Head of caudate nucleus (tissue), 42 donors: ENCODE results near the gene GRB10.
"Not testable (repeated sequence)": the region's sequence is repeated elsewhere in the genome, so short reads cannot be mapped to it uniquely, and the experiment has no call there.

Experiments used
- DNase-seq, 42 donors: peaks; one replicate each; pipeline versions ENCODE4 v3.0.0 to v3.0.0-alpha.2; 2020 to 2021; ENCODE audit warnings: mixed read lengths in 7 of 42
- intact Hi-C: fragments of 100-400 bp; cut with DNase I; formaldehyde crosslinking; loops from one replicate; pipeline ENCODE4 v1.15.0; 2022

The GRB10 gene

DNA sequence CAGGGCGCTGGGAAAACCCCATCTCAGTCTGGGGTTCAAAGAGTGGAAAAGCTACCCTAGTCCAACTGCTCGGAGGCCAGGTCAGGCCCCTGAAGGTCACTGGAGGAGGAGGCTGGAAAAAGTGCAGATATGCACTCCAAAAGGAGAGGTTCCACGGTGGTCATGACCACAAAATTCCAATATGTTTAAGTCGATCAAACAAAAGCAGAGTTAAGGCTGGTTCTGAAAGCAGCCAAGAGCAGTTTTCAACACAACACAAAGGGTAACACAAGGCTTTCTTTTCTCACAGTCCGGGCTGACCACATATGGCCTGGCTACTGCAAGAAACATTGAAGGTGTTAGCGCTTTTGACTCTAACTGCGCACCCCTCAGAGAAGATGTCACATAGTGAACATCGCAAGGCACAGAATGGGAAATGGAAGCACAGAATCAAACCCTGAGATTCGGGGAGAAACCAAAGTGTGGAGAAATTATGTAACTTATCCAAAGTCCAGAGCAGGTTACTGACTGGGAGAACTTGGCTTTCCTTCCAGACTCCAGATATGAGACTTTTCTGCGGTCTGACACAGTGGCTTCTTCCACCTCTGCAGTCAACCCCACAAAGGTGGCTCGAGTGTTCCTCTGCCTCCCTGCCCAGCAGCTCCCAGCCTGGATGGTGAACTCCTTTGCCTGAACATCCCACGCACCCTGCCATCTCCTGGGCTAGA, 1.3 kb upstream of the GRB10 start:
- intact Hi-C loops: loop anchor here (10.0 kb wide), 2 partner anchors 281 to 351 kb away; no protein-coding TSS in a partner anchor
- no peak for DNase-seq

DNA sequence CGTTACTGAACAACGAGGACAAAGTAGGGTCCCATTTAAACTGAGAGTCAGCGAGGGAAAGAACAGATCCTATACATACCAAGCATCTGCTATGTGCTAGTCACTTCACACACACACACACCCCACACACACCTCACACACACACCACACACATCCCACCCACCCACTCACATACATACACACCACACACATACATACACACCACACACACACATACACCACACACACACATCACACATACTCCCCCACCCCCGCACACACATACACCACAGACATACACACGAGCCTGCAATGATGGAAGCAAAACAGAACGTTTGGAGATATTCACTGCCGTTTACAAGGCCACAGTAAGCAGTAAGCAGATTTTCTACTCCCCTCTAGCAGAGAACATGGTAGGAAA, 607 bp upstream of the GRB10 start:
- intact Hi-C loops: loop anchor here (10.0 kb wide), 2 partner anchors 281 to 351 kb away; no protein-coding TSS in a partner anchor
- no peak for DNase-seq

DNA sequence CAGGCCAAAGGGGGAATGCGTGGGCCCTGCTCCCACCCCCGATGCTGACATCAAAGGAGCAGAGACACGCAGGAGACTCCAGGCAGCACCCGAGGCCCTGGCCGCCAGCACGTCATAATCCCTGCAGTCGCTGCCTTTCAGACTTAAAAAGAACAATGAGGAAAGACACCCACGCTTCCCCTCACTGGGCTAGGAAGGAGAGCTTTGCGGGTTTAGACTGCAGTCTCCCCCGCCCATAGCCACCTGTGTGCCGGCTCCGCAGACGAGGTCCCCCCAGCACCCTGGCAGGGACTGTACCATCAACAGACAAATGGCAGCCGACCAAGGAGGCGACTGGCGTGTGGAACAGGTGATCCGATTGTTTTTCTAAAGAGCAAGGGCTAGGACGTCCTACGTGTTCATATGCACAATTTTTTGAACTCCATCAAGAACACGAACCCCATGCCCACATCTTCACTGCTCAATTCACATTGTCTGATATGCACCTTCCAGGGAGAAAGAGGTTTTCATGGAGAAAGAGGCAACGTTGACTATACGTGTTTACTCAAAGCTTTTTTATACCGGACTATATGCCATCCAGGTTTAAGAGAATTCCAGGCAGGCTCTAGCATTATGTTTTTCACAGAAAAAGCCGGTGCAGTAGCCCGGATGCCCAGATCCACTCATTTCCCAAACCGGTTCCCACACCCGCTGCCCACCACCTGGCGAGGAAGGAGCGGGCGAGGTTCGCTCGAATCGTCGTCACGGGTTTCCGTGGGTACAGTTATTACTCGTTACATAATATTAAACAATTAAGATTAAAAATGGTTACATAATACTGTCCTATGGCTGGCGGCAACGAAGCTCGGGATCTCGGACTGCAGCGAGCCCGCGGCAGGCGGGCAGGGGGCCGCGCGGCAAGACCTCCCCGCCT, 1.1 kb downstream of the GRB10 start:
- peak in 41 of 42 donors; percentile 19 to 84 (median 53) for DNase-seq
- intact Hi-C loops: loop anchor here (10.0 kb wide), 2 partner anchors 283 to 353 kb away; no protein-coding TSS in a partner anchor

DNA sequence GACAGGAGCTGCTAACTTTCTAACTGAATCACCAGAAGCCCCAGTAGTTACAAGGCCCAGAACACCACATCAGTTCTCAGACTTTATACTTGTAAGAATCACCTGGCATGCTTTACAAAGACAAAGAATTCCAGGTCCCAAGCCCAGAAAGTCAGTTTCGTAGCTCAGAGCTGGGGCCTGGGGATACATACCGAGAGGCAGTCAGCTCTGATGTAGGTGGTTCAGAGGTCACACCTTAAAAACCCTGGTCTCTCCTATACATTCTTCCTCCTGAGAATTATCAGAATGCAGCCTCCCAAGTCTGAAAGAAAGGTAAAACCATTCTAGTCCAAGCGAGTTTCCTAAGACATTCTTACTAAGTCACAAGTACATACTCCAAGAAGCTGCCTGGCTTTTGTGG, 2.3 kb downstream of the GRB10 start:
- no peak for DNase-seq
- intact Hi-C loops: loop anchor here (10.0 kb wide), 2 partner anchors 284 to 354 kb away; no protein-coding TSS in a partner anchor

DNA sequence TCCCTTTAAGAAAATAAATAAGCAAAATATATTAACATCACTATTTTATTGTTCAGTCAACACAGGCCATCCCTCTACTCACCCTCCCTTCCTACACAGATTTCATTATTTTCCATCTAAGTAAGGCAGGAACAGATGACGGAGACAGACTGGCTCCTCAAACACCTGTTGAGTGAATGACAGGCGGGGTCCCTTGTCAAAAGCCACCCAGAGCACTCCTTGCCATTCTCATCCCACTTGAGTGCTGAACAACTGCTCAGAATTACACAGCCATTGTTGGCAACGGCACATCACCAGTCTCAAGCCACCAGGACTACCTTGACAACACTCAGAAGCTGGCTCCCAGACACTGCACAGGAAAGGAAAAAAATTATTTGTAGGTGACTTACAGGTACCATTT, 3.3 kb downstream of the GRB10 start:
- DNase-seq: no peak
- intact Hi-C loops: no loop called here

DNA sequence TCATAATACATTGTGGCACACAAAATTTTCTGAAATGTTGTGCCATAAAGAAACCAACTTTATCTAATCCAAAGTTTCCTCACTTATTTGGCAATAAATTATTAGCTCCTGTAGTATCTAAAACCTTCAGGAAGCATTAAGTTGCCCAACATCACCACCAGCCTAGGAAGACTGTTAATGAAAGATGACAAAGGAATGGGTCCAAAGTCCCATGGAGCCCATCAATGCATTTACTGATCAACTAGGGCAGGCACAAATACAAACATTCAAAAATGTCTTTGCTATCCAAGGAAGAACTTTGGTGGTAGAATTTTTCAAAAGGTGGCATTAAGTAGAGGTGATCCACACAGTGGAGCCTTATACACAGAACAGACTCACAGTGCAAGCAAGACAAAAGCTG, 4.5 kb downstream of the GRB10 start:
- intact Hi-C loops: no loop called here

DNA sequence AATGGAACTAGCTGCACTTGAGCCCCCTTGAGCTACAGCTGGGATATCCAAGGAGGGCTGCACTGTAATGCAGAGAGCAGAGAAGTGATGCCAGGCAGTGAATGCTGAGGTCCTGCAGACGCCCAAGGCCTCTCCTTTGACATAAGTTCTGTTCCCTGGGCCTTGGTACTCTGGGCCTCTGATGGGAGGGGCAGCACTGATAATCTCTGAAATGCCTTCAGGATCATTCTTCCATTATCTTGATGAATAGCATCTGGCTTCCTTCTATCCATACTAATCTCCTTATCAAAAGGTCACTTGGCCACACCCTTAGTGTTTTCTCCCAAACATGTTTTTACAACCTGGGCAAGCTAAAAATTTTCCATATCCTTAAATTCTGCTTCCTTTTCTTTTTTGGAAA, 6.9 kb downstream of the GRB10 start:
- intact Hi-C loops: no loop called here
- DNase-seq: no peak

More for the DNA sequence above, 4.5 kb downstream of the GRB10 start:
- DNase-seq: no peak

DNA sequence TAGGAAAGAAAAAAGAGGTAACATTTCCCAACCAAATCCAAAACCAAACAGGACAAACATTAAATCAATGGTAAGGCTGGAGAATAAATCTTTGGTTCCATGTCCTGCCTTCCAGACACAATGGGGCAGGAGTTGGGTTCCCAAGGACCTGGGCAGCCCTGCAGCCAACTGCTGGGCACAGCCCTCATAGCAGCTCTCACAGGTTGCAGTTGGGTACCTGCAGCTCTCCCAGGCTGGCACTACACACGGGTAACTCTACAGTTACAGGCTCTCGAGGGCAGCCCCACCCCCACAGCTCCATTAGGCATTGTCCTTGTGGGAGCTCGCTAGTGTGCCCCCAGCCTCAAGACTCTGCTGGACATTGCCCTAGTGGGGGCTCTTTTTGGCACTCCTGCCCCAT, 7.5 kb downstream of the GRB10 start:
- intact Hi-C loops: no loop called here
- DNase-seq: no peak

DNA sequence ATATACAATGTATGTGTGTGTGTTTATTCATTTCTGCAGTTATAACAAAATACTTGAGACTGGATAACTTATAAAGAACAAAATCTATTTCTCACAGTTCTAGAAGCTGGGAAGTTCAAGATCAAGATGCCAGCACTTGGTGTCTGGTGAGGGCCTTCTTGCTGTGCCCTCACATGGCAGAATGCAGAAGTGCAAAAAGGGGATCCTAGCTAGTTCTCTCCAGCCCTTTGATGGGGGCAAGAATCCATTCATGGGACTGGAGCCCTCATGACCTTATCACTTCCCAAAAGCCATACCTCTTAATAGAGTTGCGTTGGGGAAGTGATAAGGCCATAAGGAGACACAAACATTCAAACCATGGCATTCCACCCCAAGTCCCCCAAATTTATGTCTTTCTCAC, 8.4 kb downstream of the GRB10 start:
- DNase-seq: no peak
- intact Hi-C loops: no loop called here

DNA sequence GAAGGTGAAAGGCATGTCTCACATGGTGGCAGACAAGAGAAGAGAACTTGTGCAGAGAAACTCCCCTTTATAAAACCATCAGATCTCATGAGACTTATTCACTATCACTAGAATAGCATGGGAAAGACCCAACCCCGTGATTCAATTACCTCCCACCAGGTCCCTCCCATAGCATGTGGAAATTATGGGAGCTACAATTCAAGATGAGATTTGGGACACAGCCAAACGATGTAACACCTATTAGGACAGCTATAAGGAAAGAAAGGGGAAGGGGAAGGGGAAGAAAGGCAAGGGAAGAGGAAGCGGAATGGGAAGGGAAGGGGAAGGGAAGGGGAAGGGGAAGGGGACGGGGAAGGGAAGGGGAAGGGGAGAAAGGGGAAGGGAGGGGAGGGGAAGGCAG, 9.6 kb downstream of the GRB10 start:
- intact Hi-C loops, DNase-seq: not testable (repeated sequence)

DNA sequence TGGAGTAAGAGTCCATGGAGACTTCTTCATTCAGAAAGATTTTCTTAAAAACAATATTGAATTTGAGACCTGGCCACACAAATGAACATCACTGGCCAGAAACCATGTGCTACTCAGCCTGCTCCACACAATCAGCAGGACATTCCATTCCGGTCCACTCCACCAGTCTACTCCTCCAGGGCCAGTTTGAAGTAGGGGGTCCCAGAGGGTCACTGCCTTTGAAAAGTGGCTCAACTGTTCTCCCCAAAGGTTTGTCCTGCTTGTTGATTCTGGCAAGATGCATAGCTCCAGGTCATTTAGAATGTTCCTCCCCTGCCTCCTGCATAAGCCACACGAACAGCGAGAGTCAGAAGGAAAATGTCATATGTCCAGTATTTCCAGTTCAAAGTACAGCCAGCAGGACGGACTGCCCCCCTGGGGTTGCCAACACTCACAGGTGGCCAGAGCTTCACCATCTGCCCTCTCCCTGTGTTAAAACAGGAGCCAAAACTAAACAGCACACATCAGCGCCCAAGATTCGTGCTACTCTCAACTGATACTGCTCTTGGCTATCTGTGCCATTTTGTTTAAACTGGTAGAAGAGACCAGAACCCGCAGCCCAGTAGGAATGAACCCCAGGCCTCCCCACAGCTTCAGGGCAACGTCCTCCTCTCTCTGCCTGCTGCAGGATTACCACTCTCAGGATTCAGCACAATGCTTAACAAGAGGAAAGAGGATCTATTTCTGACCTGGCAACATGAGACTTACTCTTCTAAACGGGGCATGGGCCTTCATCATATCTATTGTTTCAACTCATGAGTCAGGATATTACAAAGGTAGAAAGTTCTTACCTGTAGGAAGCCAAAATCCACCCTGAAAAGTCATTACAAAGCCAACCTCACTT, 11.3 kb downstream of the GRB10 start:
- DNase-seq: no peak
- intact Hi-C loops: no loop called here

DNA sequence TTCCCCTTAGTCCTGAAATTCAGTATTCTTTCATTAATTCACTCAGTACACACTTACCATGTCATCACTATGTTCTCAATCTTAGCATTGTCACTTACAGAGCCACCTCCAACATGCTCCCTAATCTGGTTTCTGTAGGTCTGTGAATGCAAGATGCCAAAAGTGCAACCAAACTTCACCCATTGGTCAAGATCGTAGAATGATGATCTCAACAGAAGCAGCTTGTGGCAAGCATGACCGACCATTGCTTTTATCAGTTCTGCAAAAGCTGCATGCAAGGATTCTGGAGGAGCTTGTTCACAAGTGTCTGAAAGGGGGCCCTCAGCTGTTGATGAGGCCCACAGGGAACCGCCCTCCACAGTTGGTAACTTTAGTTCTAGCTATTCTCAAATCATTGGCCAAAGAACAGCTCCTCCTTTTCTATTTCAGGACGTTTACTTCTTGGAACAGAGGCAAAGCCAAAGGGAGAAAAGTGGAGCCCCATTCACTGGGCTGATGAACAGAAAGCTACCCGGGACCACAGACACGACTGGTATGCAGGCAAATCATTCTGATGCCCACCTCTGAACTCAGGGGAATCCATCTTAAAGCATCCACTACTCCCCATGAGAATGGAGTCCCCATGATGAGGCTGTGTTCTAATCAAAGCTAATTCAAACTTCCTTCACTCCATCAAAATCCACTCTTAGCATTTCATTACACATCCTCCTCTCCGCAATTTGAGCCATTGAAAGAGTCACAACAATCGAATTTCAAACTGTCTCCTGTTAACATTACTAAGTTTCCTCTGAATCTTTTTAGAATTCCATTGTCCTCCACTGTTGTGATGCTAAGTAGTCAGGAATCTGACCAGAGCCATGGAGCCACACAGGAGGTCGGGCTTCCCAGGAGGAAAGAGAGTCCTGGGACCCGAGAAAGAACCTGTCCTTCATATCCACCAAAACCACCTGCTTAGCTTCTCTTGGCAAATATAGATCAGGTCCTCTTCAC, 13.9 kb downstream of the GRB10 start:
- DNase-seq: no peak
- intact Hi-C loops: no loop called here

DNA sequence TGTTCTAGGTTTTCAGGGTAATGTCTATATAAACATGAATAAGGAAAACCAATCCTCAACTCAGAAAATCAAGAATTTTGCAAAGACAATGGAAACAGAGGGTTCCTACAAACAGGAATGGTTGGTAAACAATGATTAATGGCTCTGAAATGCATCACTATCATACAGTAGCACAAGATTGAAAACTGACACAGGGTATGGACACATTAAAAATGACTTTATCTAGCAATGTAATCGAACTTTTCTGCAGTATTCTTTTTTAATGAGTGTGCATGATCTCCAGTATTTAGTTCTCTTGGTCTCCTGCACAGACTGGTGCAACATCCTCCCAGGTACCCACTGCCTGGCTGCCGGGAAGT, 15.9 kb downstream of the GRB10 start:
- no peak for DNase-seq
- intact Hi-C loops: no loop called here

DNA sequence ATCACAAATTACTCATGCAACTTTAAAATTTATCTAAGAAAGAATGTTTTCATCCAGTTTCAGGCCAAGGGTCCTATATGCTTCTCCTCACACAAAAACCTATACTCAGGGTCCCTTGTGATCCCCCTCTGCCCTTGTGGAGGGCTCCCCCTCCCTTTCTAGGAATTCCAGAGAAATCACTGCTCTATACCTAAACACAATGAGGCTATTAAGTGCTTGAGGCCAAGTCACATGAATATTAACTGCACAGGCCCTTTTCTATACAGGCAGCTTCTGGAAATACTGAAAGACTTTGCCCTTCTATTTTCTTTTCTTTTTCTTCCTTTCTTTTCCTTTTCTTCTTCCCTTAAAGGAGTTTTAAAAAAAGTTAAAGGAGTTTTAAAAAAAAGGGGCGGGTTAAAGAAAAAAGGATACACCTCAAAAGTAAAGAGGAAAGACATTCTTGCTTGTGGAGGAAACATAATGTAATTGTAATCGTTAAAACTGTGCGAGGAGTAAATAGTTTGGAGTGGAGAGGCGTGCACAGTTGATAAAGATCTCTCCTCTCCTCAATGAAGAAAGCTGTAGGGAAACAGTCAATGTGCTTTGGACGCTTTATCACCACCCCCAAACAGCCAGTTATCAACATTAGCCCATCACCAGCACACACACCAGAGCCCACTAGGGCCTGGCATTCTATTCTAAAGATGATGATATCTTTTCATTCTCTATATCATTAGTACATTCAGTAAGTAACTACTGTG, 16.4 kb downstream of the GRB10 start:
- intact Hi-C loops: no loop called here
- DNase-seq: no peak

DNA sequence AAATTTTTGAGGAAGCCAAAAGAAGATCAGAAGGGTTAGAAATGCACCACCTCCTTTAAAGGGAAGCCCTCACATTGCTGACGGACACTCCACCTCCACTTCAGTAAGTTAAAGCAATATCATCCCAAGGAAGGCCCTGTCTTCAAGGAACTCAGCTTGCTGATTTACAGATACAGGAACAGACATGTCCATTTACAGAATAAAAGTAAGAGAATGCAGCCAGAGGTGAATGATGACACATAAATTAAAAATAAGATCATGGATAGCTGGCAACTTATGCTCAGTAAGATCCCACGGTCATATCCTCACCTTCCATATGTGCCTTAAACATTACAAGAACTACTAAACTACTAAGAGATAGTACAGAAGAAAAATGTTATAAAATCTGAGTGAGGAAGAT, 20.4 kb downstream of the GRB10 start:
- intact Hi-C loops: no loop called here
- no peak for DNase-seq

DNA sequence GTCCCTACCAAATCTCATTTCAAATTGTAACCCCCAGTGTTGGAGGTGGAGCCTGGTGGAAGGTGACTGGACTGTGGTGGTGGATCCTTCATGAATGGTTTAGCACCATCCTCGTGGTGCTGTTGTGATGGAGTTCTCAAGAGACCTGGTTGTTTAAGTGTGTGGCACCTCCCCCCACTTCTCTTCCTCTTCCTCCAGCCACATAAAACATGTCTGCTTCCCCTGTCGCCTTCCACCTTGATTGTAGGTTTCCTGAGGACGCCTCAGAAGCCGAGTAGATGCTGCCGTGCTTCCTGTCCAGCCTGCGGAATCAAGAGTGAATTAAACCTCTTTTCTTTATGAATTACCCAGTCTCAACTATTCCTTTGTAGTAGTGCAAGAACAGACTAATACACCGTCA, 21.0 kb downstream of the GRB10 start:
- intact Hi-C loops: no loop called here
- DNase-seq: no peak

DNA sequence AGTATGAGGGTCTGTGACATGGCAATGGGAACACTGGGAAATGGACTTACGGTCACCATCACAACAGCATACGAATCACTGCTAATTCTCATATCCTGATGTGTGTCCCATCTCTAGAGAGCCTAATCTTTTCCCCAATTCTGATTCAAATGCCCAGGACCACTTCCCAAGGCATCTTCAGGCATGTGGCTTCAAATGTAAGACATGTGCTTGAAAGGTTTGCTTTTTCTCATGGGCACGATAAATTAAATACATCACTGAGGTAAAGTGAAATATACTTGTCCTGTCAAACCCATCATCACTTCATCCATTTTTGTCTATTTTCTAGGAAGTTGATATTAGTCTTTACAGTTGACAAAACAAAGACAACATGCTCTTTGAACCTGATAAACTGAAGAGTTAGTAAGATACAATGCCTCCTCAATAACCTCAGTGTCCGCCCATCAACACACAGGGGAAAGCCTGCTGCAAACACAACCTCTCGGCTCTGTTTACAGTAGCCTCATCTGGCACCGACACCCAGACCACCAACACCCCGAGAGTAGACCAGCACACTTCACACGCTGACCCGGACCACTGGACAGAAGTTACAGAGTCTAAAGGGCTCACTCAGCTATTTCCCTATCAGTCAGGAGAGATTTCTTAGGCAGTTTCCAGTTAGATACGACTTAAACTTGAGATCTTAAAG, 24.8 kb downstream of the GRB10 start:
- DNase-seq: no peak
- intact Hi-C loops: no loop called here
